Panc1 (cell line): ENCODE data around the gene RC3H1.

Experiments used
- CTCF ChIP-seq: fragments of 450-650 bp; IDR thresholded peaks from 2 replicates; pipeline ENCODE4 v1.5.1; 2017; ENCODE audit warnings: mild to moderate bottlenecking
- POLR2AphosphoS5 ChIP-seq: IDR thresholded peaks from 2 replicates; pipeline ENCODE4 v1.6.1; 2012; ENCODE audit warnings: mild to moderate bottlenecking, low read depth, low read length, moderate library complexity

- TF ChIP-seq CTCF (no peak), POLR2AphosphoS5 (no peak)
Observed at GRCh38 chr1:174013864-174014418, 8.2 kb downstream of the RC3H1 start.
